Measurements from ENCODE around the gene FARP1. TPM values are rescaled to one million over a fixed set of nuclear protein-coding genes. Genes with fewer than 3 reads are reported as not detected.

Gene FARP1
- total RNA-seq, 4 donors from 2014 or later: 21.2 to 56.5 (median 35.1) TPM

DNA sequence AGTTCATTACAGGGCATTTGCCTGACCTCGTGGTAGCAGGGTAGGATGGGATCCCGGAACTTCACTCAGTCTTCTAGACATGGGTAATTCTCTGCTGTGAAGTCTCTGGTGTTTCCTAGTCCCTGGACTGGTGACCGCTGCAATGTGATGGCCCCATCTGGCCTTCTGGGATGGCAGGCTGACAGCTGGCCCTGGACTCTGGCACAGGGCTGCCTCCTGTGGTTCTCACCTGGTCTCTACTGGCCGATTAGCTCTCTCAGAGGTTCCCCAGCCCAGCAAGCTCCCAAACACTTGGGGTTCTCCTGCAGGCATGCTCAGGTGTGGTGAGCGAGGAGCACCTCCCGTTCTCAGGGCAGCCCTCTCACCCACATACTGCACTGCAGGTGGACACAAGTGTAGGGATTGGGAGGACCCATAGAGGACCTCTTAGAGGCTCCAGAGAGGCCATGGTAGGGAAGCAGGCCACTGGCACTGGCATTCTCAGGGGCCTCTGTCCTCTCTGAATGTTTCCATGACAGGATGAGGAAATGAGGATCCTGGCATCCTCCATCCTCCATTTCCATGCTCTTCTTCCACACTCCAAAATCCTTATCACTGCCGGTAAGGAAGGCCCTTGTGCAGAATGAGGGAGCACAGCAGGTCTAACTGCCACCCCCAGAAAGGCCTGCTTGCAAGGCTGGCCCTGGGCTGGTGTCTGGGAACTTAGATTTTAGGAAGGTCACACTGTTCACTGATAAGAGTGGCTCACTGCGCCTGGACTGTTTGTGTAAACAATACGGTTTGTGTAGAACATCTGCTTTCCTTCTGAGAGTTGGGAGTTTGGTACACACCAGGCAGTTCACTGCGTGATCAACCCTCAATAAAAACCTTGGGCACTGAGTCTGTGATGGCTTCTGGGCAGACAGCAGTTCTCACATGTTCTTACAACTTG, 31.5 kb upstream of the FARP1 start:
- Histone ChIP-seq H3K4me1 (no peaks in the 10 kb centered on the region), H3K9me3 (no peaks in the 10 kb centered on the region), H3K27me3 (no peaks in the 10 kb centered on the region), H3K4me3 (no peak overlapping the region), H3K27ac (replicated peaks in 1 of 4) (no peak overlapping the region), H3K36me3 (no peaks in the 10 kb centered on the region)
- WGBS: 98% methylated on average over 9 of the region's 10 CpGs
- intact Hi-C loops (cut with DNase I): no loop called here
- no peak for DNase-seq (ENCODE audit: extremely low spot score)
- TF ChIP-seq, protein P1, sequence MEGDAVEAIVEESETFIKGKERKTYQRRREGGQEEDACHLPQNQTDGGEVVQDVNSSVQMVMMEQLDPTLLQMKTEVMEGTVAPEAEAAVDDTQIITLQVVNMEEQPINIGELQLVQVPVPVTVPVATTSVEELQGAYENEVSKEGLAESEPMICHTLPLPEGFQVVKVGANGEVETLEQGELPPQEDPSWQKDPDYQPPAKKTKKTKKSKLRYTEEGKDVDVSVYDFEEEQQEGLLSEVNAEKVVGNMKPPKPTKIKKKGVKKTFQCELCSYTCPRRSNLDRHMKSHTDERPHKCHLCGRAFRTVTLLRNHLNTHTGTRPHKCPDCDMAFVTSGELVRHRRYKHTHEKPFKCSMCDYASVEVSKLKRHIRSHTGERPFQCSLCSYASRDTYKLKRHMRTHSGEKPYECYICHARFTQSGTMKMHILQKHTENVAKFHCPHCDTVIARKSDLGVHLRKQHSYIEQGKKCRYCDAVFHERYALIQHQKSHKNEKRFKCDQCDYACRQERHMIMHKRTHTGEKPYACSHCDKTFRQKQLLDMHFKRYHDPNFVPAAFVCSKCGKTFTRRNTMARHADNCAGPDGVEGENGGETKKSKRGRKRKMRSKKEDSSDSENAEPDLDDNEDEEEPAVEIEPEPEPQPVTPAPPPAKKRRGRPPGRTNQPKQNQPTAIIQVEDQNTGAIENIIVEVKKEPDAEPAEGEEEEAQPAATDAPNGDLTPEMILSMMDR (IDR thresholded peaks at IDR 0.05): no peak
- TF ChIP-seq POLR2A (IDR thresholded peaks at IDR 0.05; ENCODE audit: low read depth): no peak
- TF ChIP-seq POLR2AphosphoS5 (IDR thresholded peaks at IDR 0.05): no peak
- no peak for TF ChIP-seq EP300 (IDR thresholded peaks at IDR 0.05)

DNA sequence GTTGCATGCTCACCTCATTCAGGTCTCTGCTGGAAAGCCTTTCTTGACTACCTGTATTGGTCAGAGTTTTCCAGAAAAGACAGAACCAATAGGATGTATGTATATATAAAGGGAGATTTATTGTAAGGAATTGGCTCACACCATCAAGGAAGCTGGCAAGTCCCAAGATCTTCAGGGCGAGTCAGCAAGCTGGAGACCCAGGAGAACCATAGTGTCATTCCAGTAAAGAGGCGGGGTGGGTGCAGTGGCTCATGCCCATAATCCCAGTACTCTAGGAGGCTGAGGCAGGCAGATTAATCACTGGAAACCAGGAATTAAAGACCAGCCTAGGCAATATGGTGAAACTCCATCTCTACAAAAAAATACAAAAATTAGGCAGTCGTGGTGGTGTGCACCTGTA, 30.4 kb upstream of the FARP1 start:
- TF ChIP-seq POLR2AphosphoS5 (IDR thresholded peaks at IDR 0.05) (no peak), EP300 (IDR thresholded peaks at IDR 0.05) (no peak), POLR2A (IDR thresholded peaks at IDR 0.05; ENCODE audit: low read depth) (no peak)
- TF ChIP-seq, protein P1 (IDR thresholded peaks at IDR 0.05): no peak
- H3K9me3 ChIP-seq: no peaks in the 10 kb centered on the region
- no peaks in the 10 kb centered on the region for H3K36me3 ChIP-seq
- H3K27me3 ChIP-seq: no peaks in the 10 kb centered on the region
- WGBS: 96% methylated on average over 3 of the region's 3 CpGs
- H3K4me3 ChIP-seq: no peak overlapping the region
- no peak for DNase-seq (ENCODE audit: extremely low spot score)
- no peak overlapping the region for H3K27ac ChIP-seq (replicated peaks in 1 of 4)
- no peaks in the 10 kb centered on the region for H3K4me1 ChIP-seq
- intact Hi-C loops (cut with DNase I): no loop called here

DNA sequence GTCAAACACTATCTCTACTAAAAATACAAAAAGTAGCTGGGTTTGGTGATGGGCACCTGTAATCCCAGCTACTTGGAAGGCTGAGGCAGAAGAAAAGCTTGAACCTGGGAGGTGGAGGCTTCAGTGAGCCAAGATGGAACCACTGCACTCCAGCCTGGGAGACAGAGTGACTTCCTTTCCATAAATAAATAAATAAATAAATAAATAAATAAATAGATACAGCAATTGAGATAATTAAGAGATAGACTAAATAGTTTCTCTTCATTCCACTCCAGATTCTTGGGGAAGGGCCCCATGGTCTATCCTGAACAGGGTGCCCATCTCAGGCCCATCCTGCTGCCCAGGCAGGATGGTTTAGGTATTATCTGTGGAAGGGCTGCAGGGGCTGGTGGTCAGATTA, 24.0 kb upstream of the FARP1 start:
- Histone ChIP-seq H3K4me3 (no peak overlapping the region), H3K4me1 (no peaks in the 10 kb centered on the region), H3K27me3 (no peaks in the 10 kb centered on the region), H3K36me3 (no peaks in the 10 kb centered on the region), H3K9me3 (peaks cover 0 to 7% (median 5%) of the 10 kb centered on the region in 4 donors), H3K27ac (replicated peaks in 1 of 4) (no peak overlapping the region)
- intact Hi-C loops (cut with DNase I): no loop called here
- TF ChIP-seq, protein P1 (IDR thresholded peaks at IDR 0.05): no peak
- TF ChIP-seq POLR2AphosphoS5 (IDR thresholded peaks at IDR 0.05): no peak
- TF ChIP-seq POLR2A (IDR thresholded peaks at IDR 0.05; ENCODE audit: low read depth): no peak
- TF ChIP-seq EP300 (IDR thresholded peaks at IDR 0.05): no peak
- DNase-seq (ENCODE audit: extremely low spot score): no peak

DNA sequence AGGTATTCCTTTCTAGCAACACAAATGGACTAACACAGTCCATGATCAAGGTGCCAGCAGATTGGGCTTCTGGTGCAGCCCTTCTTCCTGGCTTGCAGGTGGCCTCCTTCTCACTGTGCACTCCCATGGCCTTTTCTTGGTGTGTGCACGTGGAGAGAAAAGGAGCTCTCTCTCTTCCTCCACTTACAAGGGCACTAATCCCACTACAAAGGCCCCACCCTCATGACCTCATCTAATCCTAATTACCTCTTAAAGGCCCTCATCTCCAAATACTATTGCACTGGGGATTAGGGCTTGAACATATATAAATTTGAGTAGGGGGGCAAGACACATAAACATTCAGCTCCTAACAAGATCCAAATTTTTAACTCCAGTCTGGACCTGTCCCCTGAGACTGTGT, 19.7 kb upstream of the FARP1 start:
- no peak overlapping the region for H3K4me3 ChIP-seq

More for the DNA sequence above, 19.7 kb upstream of the FARP1 start:
- no peaks in the 10 kb centered on the region for H3K36me3 ChIP-seq
- peaks cover 0 to 7% (median 5%) of the 10 kb centered on the region in 4 donors for H3K9me3 ChIP-seq
- H3K27ac ChIP-seq (replicated peaks in 1 of 4): no peak overlapping the region
- H3K27me3 ChIP-seq: no peaks in the 10 kb centered on the region
- H3K4me1 ChIP-seq: no peaks in the 10 kb centered on the region
- intact Hi-C loops (cut with DNase I): no loop called here
- WGBS: 93% methylated on average over 1 of the region's 1 CpG
- DNase-seq (ENCODE audit: extremely low spot score): no peak
- no peak for TF ChIP-seq POLR2A (IDR thresholded peaks at IDR 0.05; ENCODE audit: low read depth)
- no peak for TF ChIP-seq POLR2AphosphoS5 (IDR thresholded peaks at IDR 0.05)
- TF ChIP-seq, protein P1 (IDR thresholded peaks at IDR 0.05): no peak
- no peak for TF ChIP-seq EP300 (IDR thresholded peaks at IDR 0.05)

Data from esophagus muscularis mucosa (tissue), 4 donors.